ENCODE results near the gene ZNF385C.
A peak's percentile ranks its signal among the peaks of the same experiment; 100 is the strongest.

DNA sequence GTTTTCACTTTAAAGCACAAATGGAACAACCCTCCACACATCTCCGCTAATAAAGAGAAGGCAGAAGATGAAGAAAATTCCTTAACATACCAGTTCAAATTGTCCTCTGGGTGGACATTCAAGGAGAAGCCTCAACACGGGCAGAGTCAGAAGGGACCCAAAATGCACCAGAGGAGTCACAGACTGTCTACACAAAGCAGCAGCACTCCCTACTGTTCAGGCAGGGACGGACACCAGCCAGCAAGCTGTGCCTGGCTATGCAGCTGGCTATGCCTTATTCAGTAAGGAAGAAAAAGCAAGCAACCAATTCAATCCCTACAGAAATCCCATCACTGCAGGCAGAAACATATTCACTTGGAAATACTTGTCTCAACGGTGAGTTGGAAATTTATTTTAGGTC is 89.1 kb downstream of the ZNF385C start:
- TF ChIP-seq, protein P1, sequence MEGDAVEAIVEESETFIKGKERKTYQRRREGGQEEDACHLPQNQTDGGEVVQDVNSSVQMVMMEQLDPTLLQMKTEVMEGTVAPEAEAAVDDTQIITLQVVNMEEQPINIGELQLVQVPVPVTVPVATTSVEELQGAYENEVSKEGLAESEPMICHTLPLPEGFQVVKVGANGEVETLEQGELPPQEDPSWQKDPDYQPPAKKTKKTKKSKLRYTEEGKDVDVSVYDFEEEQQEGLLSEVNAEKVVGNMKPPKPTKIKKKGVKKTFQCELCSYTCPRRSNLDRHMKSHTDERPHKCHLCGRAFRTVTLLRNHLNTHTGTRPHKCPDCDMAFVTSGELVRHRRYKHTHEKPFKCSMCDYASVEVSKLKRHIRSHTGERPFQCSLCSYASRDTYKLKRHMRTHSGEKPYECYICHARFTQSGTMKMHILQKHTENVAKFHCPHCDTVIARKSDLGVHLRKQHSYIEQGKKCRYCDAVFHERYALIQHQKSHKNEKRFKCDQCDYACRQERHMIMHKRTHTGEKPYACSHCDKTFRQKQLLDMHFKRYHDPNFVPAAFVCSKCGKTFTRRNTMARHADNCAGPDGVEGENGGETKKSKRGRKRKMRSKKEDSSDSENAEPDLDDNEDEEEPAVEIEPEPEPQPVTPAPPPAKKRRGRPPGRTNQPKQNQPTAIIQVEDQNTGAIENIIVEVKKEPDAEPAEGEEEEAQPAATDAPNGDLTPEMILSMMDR (IDR thresholded peaks at IDR 0.05), result peak; percentile 11; the same call in 1 of the 3 replicates
- TF ChIP-seq POLR2AphosphoS2 (conservative IDR thresholded peaks at IDR 0.05; ENCODE audit: low read length), result no peak
- TF ChIP-seq BHLHE40 (IDR thresholded peaks at IDR 0.05; ENCODE audit: low read depth, low read length), result no peak
- no peak for TF ChIP-seq PHF8 (IDR thresholded peaks at IDR 0.05; ENCODE audit: borderline replicate concordance, low read depth)
- no peak for TF ChIP-seq KDM1A (IDR thresholded peaks at IDR 0.05; ENCODE audit: low read depth)
- TF ChIP-seq POLR2A (IDR thresholded peaks at IDR 0.05; ENCODE audit: low read length), result no peak
- TF ChIP-seq RNF2 (IDR thresholded peaks at IDR 0.05; ENCODE audit: borderline replicate concordance, low read depth), result no peak
